RWPE2 (cell line): Measurements from ENCODE around the gene UBASH3A.
"Not testable (repeated sequence)": the region's sequence is repeated elsewhere in the genome, so short reads cannot be mapped to it uniquely, and the experiment has no call there.

Experiments
- ATAC-seq: fragments of 200-7000 bp; cut with Tn5 transposase; 3 replicates; pipeline ENCODE4 v1.9.1; 2021; ENCODE audit warnings: low read depth
- DNase-seq: peaks from one replicate; pipeline ENCODE4 v3.0.0-alpha.2; 2020; ENCODE audit warnings: low spot score
- H3K27ac ChIP-seq: fragments of 450-650 bp; 2 replicates; pipeline ENCODE4 v1.5.1; 2017; ENCODE audit warnings: mild to moderate bottlenecking; ENCODE audit not compliant: poor library complexity, severe bottlenecking
- H3K27me3 ChIP-seq: fragments of 250-450 bp; sonication (Bioruptor Pico); 2 replicates; pipeline ENCODE4 v1.5.1; 2021; ENCODE audit warnings: mild to moderate bottlenecking, moderate library complexity; ENCODE audit not compliant: insufficient read depth, poor library complexity, severe bottlenecking
- H3K36me3 ChIP-seq: fragments of 250-450 bp; sonication (Bioruptor Pico); 2 replicates; pipeline ENCODE4 v1.5.1; 2020; ENCODE audit warnings: low read depth, mild to moderate bottlenecking, moderate library complexity
- H3K4me1 ChIP-seq: fragments of 250-450 bp; sonication (Bioruptor Pico); 2 replicates; pipeline ENCODE4 v1.5.1; 2021; ENCODE audit warnings: mild to moderate bottlenecking, moderate library complexity; ENCODE audit not compliant: insufficient read depth, poor library complexity, severe bottlenecking
- H3K4me3 ChIP-seq: fragments of 250-450 bp; sonication (Bioruptor Pico); 2 replicates; pipeline ENCODE4 v1.5.1; 2021; ENCODE audit warnings: mild to moderate bottlenecking, moderate library complexity; ENCODE audit not compliant: severe bottlenecking
- H3K9me3 ChIP-seq: fragments of 250-450 bp; sonication (Bioruptor Pico); 2 replicates; pipeline ENCODE4 v1.5.1; 2021; ENCODE audit warnings: mild to moderate bottlenecking, moderate library complexity; ENCODE audit not compliant: severe bottlenecking
- CTCF ChIP-seq: fragments of 450-650 bp; IDR thresholded peaks from one replicate; pipeline ENCODE4 v1.5.1; 2017; ENCODE audit warnings: mild to moderate bottlenecking, moderate library complexity; ENCODE audit not compliant: poor library complexity, severe bottlenecking

Gene UBASH3A

GRCh38 chr21:42406866-42407265 is 3.2 kb downstream of the UBASH3A start:
- Histone ChIP-seq H3K27ac (no peak overlapping the region), H3K36me3 (no peaks in the 10 kb centered on the region), H3K9me3 (no peaks in the 10 kb centered on the region), H3K4me3 (no peak overlapping the region), H3K4me1 (no peaks in the 10 kb centered on the region), H3K27me3 (no peaks in the 10 kb centered on the region)
- ATAC-seq (no peak), DNase-seq (no peak)
- no peak for TF ChIP-seq CTCF

GRCh38 chr21:42407476-42407875 is 3.8 kb downstream of the UBASH3A start:
- no peak for ATAC-seq
- Histone ChIP-seq H3K9me3 (no peaks in the 10 kb centered on the region), H3K4me1 (no peaks in the 10 kb centered on the region), H3K4me3 (no peak overlapping the region), H3K36me3 (no peaks in the 10 kb centered on the region), H3K27me3 (no peaks in the 10 kb centered on the region), H3K27ac (no peak overlapping the region)
- no peak for TF ChIP-seq CTCF
- no peak for DNase-seq

- ATAC-seq, DNase-seq: not testable (repeated sequence)
Observed at GRCh38 chr21:42408718-42409117, 5.0 kb downstream of the UBASH3A start.

GRCh38 chr21:42409366-42409765 is 5.7 kb downstream of the UBASH3A start:
- no peak for TF ChIP-seq CTCF
- Histone ChIP-seq H3K9me3 (no peaks in the 10 kb centered on the region), H3K27me3 (no peaks in the 10 kb centered on the region), H3K36me3 (no peaks in the 10 kb centered on the region), H3K4me1 (no peaks in the 10 kb centered on the region), H3K4me3 (no peak overlapping the region), H3K27ac (no peak overlapping the region)
- DNase-seq (no peak), ATAC-seq (no peak)

More at GRCh38 chr21:42408718-42409117, 5.0 kb downstream of the UBASH3A start:
- H3K9me3 ChIP-seq, H3K36me3 ChIP-seq, H3K27me3 ChIP-seq, H3K27ac ChIP-seq, H3K4me1 ChIP-seq, H3K4me3 ChIP-seq: not testable (repeated sequence)

GRCh38 chr21:42411197-42411869 is 7.6 kb downstream of the UBASH3A start:
- H3K27ac ChIP-seq: no peak overlapping the region
- no peak overlapping the region for H3K4me3 ChIP-seq
- no peak for ATAC-seq
- peaks cover 8% of the 10 kb centered on the region for H3K4me1 ChIP-seq
- DNase-seq: no peak
- TF ChIP-seq CTCF: no peak
- H3K36me3 ChIP-seq: no peaks in the 10 kb centered on the region
- H3K27me3 ChIP-seq: no peaks in the 10 kb centered on the region
- H3K9me3 ChIP-seq: no peaks in the 10 kb centered on the region
